CD4-positive, alpha-beta T cell treated with Interleukin-4 for 1 hour (primary cell): Measurements from ENCODE around the gene GTPBP1.

Experiments used
- DNase-seq, 2 donors: peaks; one replicate each; pipeline ENCODE4 v3.0.0-alpha.2; 2020 to 2022

The GTPBP1 gene

DNA sequence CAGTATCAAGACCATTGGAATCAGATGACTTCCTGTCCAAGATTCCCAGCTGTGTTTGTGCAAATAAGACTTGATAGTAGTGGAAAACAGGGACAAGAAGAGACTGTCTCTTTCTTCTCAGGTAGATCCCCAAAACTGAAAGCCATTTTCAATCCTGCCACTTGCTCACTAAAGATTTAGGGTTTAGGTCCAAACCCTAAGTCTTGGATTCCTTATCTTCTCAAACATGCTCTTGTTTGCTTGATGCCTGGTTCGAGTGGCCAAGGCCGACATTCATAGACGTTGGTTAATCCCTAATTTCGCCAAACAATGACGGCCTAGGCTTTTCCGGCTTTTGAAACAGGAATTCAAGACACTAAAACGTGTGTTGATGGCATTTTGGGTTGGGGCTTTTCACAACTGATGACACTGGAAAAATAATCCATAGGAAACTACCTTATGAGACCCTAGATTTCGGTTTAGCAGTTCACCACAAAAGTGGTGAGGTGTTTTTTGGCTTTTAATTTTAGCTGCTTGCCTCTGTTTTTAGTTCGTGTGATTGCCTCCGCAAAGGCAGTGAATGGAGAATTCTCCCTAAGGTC lies 1.0 kb upstream of the GTPBP1 start:
- DNase-seq: no peak

- peak in 1 of 2 donors; percentile 41 for DNase-seq
These were observed 557 bp downstream of the GTPBP1 start for GRCh38 chr22:38706101-38706900.

- no peak for DNase-seq
These were observed 1.1 kb downstream of the GTPBP1 start for GRCh38 chr22:38706901-38707195.

DNA sequence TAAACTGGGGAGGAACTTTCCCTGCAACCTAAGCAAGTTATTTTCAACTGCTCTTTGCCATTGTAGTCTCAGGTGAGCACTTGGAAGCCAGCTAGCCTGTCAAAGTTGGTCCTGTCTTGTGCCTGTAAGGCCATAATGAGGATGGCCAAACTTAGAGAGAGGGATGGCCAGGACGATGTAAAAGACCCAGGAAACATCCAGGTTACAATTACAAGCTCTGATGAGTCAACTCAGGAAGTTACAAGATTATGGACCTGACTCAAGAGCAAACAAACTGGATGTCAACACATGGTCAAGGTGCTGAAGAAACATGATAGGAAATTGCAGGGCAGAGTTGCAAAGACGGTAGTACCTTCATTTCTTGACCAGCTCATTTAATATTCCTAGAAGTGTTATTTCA lies 1.6 kb downstream of the GTPBP1 start:
- DNase-seq: no peak

GRCh38 chr22:38707984-38708383 lies 2.2 kb downstream of the GTPBP1 start:
- no peak for DNase-seq

DNA sequence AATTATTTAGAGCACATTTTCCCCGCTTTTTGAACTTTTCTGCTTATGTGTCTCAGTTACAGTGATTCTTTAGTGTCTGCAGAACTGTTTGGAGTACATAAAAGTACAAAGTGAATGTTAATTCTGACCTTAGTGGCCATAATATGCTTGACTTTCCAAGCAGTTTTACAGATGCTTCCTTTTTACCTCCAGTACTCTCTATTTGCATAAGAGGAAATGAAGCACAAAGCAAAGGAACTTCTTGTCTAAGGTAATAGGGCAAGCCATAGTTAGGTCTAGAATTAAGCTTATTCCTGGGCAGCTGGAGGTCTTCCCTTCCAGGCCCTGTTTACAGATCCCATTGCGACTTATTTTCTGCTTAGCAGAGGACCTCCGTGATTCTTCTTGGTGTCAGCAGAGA lies 3.6 kb downstream of the GTPBP1 start:
- no peak for DNase-seq

DNA sequence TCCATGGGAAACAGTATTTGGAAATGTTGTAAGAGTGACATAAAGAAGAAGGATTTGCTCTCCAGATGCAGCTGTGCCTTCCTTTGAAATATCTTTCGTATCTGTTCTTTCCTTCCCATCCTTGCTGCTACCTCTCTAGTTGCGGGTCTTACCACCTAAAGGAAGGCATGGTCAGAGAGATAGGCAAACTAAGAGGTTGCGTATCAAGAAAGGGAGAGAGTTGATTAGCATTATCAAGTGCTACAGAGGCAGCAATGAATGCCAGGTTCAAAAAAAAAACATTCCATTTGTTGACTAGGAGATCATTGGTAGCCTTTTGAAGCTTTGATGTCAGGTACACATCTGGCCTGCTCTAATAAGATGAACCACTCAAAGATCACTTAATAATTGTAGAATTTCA lies 4.6 kb downstream of the GTPBP1 start:
- no peak for DNase-seq

GRCh38 chr22:38710866-38711265 lies 5.1 kb downstream of the GTPBP1 start:
- no peak for DNase-seq

DNA sequence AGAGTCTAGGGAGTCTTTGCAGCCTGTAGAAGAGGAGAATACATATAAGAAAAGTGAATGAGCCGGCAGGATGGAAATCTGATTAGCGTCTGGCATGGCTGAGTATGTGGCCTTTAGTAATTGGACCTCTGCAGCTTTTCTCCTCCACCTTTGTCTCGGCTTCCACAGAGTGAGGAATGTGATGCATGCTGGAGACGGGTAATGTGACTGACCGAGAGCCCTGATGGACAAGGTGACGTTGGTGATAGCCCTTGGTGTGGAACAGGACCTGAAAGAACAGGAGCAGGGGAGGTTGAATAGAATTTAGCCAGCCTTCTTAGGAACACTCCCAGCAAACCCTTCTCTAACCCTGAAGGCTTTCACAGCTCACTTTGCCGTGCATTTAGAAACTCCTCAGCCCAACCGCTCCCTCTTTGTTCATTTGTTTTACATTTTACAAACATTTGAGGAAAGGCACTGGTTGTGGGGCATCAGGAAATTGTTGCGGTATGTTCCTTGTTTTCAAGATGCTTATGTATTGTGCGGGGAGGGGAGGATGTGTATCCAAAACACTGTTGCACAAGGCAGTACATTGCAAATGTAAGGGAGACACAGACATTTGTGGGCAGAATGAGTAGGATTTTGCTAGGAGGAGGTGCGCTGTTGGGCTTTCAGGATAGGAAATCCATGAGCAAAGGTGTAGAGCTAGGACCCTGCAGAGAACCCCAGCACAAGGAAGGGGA lies 6.9 kb downstream of the GTPBP1 start:
- DNase-seq: no peak

- DNase-seq: no peak
These were observed 8.2 kb downstream of the GTPBP1 start for GRCh38 chr22:38713921-38714320.

GRCh38 chr22:38715176-38715764 lies 9.5 kb downstream of the GTPBP1 start:
- DNase-seq: no peak

GRCh38 chr22:38715852-38716251 lies 10.1 kb downstream of the GTPBP1 start:
- DNase-seq: no peak

DNA sequence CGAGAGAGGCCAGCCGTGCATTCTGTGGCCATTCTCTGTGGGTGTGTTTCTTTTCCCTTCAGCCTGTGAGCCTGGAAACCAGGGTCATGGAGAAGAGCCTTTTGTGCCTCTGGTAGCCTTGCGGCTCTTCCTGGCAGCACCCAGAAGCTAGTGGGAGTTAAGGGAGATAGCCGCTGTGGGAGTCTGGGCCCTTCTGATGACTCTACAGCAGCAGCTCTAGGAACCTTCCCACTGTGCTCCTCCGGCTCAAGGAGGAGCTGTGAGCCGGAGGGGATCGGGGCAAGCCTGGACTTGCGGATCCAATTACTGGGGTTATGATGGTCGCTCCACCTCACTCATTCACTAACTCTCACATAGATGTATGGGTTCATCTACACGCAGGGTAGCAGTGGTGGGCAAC lies 10.5 kb downstream of the GTPBP1 start:
- no peak for DNase-seq

GRCh38 chr22:38716826-38717225 lies 11.1 kb downstream of the GTPBP1 start:
- no peak for DNase-seq

GRCh38 chr22:38717244-38717643 lies 11.5 kb downstream of the GTPBP1 start:
- DNase-seq: no peak

GRCh38 chr22:38718414-38718813 lies 12.7 kb downstream of the GTPBP1 start:
- DNase-seq: no peak

DNA sequence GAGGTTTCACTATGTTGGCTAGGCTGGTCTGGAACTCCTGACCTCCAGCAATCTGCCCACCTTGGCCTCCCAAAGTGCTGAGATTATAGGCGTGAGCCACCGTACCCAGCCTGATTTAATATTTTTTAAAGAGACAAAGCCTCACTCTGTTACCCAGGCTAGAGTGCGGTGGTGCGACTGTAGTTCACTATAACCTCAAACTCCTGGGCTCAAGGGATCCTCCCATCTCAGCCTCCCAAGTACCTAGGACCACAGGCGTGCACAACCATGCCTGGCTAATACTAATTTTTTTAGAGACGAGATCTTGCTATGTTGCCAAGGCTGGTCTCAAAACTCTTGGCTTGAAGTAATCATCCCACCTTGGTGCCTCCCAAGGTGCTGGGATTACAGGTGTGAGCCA lies 13.5 kb downstream of the GTPBP1 start:
- no peak for DNase-seq

GRCh38 chr22:38720350-38720749 lies 14.6 kb downstream of the GTPBP1 start:
- DNase-seq: no peak

GRCh38 chr22:38721551-38721950 lies 15.8 kb downstream of the GTPBP1 start:
- no peak for DNase-seq

GRCh38 chr22:38724176-38724575 lies 18.4 kb downstream of the GTPBP1 start:
- DNase-seq: no peak

- peak; percentile 44 to 62 for DNase-seq
These were observed 19.3 kb downstream of the GTPBP1 start for GRCh38 chr22:38724926-38725571.

DNA sequence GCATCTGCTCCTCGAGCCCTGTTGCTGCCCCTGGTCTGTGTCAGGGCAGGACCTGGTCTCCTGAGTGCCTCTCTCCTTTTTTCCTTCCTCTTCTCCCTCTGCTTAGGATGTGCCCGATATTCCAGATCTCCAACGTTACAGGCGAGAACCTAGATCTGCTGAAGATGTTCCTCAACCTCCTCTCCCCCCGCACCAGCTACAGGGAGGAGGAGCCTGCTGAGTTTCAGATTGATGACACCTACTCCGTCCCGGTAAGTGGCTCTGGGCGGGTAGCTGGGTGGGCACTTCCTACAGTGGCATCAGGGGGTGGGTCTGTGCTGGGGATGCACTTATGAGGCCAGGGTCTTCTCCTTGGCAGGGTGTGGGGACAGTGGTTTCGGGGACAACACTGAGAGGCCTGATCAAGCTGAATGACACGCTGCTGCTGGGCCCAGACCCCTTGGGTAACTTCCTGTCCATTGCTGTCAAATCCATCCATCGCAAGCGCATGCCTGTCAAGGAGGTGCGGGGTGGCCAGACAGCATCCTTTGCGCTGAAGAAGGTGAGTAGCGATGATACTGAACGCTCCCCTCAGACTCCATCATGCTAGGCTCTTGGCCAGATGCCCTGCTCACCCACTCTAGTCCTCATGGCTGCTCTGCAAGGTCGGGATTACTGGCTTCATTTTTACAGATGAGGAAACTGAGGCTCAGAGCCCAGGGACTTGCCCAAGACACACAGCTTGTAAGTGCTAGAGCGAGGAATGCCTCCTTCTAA lies 20.3 kb downstream of the GTPBP1 start:
- no peak for DNase-seq

GRCh38 chr22:38727123-38727522 lies 21.4 kb downstream of the GTPBP1 start:
- no peak for DNase-seq
